Activated CD8-positive, alpha-beta memory T cell treated with anti-CD3 and anti-CD28 coated beads for 24 hours (primary cell): ENCODE measurements around the gene KRT33B.

ENCODE experiments used
- DNase-seq: peaks from one replicate; pipeline ENCODE4 v3.0.0-alpha.2; 2020

Gene KRT33B

DNA sequence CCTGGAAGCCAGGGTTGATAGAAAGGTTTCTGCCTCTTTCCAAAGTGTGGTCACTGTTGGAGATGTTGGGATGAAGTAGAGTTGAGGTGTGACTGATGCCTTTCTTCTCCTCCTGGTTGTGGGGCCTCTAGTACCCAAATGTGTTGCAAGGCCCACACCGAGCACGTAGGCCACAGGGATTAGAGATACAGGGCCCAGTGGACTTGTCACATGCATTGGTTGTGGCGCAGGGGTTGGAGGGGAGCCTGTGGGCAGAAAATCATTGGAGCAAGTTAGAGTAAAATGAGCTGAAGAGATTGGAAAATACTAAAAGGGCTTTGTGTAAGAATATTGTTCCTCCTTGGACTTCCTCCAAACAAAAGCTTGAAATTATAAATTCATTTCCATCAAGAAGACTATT lies 23.6 kb downstream of the KRT33B start:
- no peak for DNase-seq

DNA sequence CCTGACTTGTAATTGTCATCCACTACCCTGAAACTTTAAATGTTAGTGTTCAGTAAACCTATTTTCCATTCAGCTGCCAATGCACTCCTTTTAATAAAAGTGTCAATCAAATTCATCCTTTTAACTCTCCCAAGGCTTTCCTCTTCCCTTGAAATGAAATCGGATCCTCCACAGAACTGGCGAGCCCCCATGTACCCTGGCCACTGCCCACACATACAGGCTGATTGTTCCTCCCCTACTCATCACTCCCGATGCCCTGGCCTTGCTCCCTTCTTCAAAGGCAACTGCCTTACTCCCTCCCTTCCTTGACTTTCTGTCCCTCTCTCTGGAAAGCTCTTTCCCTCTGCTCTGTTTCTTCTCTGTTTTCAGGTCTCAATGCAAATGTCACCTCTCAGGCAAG lies 26.6 kb downstream of the KRT33B start:
- no peak for DNase-seq

DNA sequence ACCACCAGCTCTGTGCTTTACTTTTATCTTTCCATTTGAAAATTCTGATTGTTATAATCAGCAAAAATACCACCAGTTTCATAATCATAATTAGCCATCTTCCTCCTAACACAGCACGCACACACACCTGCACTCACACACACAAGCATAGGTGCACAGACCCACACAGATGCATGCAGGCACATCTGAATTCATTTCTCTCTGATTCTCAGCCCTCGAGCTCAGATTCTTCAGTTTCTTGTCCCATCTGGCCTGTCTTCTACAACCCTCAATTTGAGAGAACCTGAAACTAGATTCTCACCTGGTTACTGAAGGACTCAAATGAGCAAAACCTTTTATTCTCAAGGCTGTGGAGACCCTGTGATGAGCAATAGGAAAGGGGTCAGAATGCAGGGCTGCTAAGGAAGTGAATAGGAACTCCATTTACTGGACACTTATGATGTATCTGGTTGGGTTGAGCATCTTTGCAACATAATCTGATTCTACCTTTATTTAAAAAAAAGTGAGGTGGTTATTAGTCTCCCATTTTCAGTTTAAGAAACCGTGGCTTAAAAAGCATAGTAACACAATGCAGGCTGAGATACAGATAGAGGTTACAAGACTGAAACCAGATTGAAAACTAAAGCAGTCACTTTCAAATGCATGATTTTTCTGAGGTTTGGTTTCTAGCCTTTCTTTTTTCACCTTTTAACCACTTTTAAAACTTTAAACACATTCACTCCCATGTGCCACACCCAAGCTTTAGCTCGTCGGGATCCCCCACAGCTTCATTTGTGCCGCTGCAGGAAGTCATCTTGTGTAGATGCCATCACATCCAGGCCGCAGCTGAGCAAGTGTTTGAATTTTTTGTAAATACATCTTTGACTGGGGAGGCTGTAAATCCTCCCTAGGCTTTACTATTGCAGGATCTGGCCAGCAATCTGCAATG lies 28.4 kb downstream of the KRT33B start:
- peak; percentile 65 for DNase-seq

DNA sequence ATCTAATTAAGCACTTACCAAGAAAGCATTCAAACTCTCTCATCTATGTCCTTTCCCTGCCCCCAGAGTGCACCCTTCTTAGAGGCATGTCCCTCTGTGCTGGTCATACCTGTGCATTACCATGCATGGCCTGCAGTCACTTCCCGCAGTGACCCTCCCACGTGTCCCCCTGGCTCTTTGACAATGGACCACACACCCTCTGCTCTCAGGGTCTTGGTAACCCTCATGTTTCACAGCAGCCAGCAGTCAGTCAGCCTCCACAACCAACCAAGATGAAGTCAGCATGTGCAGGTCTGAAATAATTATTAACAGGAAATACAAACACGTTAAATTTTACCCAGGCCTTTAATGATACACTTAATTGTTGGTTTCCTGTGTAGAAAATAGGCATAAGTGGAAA lies 29.1 kb downstream of the KRT33B start:
- DNase-seq: no peak

DNA sequence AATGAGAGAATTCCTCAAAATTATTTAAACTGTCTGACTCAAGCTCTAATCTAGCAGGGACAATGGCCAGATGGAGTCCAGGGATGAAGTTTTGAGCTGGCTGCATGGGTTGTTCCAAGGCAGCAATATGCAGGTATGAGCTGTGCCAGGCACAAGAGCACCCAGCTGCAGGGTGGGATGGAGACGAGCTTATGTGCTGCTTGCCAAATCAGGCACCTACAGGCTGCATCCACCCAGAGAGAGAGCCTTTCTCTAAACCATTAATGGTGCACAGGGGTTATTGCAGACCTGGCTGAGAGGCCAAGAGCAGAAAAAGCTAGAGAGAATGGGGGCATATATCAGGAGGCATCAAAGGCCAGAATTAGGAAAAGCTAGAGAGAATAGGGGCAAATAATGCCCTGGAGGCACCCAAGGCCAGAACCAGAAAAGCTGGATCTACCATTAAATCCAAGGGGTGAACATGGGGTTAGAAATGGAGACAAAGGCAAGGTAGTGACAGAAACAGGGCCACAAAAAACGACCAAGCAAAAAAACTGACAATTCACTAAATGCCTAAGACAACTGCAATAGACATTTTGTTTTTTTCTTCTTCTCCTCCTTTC lies 29.9 kb downstream of the KRT33B start:
- no peak for DNase-seq

DNA sequence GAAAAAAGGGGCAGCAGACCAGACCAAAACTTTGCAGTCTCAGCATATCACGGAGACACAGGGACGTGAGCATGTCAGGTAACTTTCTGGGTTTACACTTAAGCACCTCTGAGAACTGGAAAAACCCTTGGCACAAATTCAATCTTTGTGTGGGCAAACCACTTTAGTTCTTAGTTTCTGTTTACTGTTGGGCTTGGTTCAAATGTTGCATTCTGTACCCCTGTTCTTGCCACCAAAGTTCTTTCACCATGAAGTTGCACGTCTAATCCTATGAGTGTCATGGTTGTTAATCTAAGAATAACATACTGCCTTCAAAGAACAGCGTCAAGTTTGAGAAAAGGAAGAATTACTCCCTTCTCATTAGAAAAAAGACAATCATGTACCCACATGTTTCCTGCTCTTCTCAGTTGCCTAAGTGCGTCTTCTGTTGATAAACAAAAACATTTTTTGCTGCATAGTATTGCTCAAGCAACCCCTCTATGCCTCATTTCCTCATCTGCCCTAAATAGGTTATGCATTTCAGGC lies 30.6 kb downstream of the KRT33B start:
- no peak for DNase-seq

DNA sequence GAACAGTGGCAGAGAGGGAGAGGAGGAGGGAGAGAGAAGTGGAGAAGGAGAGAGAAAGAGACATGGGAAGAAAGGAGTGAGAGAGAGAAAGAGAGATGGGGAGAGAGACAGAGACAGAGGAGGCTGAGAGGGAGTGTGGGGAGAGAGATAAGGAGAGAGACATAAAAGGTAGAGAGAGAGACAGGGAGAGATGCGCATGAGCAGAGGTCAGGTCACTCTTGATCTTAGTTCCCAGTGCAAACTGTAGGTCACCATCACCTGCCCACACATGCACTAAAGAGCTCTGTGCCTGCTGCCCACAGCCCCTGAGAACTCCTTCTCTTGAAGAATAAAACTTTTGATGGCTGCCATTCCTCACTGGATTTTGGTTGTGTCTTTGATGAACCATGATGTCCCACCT lies 33.9 kb downstream of the KRT33B start:
- DNase-seq: no peak

DNA sequence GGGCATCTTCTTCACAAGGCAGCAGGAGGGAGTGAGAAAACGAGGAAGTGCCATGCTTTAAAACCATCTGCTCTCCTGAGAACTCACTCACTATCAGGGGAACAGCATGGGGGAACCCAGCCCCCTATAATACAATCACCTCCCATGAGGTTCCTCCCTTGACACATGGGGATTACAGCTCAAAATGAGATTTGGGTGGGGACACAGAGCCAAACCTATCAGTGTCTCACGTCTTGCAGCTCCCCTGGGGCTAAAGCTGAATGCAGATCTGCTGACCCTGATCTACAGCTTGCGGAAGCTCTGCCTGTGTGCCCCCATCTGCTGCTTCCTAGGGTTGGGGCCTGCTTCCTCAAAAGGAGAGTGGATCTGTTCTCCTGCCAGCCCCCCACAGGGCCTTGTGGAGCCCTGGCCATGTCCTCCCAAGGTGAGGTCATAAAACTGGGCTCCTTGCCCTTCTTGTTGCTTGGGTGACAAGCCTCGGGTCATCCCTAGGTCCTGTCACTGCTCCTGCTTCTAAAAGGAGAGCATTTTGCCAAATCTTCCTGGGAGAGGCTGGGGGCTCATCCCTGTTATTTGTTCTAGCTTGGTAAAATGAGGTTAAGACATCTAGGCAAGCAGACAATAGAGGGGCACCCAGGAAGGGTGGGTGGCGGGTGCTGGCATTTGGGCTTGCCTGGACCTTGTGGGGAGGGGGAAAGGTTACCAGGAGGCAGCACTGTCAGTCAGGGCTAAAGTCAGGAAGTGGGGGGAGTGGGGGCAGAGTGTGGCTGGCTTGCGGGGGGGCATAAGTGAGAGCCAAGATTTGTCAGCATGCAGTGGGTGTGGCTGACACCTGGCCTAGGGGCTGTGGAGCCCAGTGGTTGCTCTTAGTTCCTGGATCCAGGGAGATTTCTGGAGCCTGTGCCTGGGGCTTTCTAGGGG lies 35.0 kb downstream of the KRT33B start:
- no peak for DNase-seq

DNA sequence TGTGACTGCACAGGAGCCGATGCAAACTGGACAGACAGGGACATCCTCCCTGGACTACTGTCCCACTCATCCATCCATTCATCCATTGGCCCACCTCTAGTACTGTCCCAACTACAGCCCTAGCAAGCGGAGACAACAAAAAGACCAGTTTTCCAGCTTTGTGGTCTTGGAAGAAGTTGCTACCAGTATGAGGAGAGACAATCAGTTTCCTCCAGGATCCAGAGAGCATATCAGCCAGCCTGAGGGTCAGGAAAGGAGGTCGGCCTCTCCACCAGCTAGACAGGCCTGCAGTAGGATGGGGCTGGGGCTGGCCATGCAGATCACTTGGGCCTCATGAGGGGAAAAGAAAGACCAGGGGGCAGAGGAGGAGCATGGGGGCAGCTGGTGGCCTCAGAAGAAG lies 35.8 kb downstream of the KRT33B start:
- no peak for DNase-seq

DNA sequence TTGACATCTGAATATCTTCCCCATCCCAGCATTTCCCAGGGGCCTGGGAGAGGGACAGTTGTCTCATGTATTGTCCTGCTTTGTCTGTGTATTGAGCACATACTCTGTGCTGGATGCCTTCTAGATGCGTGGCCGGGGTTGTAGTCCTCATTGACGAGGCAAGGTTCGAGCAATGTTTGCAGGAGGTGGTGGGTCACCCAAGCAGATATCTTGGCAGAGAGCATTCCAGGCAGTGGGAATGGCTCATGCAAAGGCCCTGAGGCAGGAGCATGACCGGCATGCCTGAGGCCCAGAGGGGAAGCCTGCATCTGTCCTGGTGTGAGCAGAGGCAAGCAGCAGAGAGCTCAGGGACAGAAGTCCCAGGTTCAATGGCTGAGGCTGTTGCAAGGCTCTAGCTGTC lies 36.5 kb downstream of the KRT33B start:
- DNase-seq: no peak

DNA sequence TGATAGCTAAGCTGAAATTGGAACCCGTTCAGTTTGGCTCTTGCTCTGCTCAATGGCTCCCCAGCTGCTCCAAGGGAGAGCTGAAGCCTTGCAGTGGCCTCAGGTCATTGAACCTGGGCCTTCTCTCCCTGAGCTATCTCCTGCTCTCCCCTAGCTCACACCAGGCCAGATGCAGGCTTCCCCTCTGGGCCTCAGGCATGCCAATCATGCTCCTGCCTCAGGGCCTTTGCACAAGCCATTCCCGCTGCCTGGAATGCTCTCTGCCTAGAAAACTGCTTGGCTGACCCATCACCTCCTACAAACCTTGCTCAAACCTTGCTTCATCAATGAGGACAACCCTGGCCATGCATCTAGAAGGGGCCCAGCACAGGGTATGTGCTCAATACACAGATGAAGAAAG lies 37.4 kb downstream of the KRT33B start:
- no peak for DNase-seq

DNA sequence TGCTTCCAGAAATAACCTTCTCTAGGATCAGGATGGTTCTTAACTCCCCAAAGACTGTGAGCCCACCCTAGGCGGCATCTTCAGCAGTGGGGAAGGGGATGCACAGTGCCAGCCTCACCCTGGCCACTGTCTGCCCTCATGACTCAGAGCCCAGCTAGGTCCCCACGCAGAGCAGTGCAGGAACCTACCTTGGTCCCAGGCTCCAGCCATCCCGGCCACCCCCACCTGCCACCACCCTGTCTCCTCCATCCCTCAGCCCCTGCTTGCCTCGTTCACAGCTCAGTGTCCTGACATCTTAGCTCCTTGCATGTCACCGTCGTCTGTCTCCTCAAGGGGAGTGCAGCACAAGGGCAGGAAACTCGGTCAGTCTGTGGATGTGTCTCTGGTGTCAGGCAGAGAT lies 38.0 kb downstream of the KRT33B start:
- DNase-seq: no peak

DNA sequence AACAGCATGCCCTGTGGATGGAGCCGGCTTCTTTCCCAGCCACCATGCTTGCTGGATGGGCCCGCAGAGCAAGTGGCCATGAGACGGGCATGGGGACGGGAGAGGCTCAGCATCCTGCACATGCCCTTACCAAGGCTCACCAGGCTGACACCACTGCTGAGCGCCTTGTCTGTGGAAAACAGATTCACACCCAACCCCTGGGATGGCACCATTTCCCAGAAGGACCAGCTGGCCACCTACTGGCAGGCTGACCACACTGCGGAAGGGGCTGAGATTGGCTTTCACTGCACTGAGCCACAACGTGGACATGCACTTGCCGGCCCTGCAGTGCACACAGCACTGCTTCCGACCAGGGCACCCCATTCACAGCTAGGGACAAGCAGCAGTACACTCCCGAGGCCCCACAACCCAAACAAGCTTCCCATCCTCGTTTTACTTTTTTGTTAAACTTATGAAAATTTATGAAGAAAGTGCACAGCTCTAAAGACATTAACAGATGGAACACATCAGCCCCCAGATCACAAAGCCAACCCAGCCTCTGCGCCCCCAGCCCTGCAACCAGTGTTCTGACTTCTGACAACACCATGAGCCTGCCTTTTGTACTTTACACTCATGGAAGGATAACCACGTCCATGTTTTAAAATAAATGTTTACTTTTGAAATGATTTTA lies 40.2 kb downstream of the KRT33B start:
- DNase-seq: peak; percentile 64

DNA sequence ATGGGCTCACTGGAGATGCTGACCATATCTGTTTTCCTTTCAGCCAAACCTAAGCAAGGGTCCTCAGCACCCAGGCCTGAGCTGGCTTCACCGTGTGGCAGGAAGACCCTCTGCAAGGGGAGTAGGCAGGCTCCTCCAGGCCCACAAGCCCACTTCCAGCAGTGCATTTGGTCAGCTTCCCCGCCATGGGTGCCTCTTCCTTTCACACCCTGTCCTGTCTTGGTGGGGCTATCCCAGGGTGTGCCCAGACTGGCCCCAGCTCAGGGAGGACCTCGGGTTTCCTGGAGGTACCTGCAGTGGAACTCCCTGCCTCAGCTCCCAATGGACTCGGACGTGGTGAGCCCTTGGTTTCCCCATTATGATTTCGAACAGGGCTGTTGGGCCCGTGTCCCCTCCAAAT lies 41.4 kb downstream of the KRT33B start:
- no peak for DNase-seq

DNA sequence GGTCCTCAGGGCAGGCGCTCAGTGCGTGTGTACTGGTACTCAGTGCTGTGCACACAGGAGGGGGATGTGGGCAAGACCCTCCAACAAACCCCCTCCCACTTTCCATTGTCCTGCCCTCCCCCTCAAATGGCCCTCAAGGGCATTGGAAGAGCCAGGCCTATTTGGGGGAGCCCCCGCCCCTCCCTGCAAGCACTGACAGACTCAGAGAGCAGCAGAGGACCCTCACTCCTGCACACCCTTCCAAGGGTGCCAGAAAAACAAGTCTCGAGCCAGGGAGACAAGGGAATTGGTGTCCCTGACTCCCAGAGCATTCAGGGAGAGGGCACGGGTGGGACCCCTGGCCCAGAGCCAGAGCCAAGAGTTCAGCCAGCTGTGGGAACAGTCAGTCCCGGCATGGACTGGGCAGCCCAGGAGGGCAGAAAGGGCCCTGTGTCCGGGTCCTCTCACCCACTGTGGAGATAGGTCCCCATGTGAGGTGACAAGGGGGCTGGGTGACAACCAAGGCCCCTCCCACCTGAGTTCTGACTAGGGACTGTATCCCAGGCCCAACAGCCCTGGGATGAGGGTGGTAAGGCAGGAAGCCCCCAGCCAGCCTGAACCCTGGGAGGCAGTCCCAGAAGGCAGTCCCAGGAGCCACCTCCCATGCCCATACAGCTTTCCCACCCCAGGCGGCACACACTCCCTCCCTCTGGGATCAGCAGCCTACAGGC lies 42.0 kb downstream of the KRT33B start:
- DNase-seq: peak; percentile 56

DNA sequence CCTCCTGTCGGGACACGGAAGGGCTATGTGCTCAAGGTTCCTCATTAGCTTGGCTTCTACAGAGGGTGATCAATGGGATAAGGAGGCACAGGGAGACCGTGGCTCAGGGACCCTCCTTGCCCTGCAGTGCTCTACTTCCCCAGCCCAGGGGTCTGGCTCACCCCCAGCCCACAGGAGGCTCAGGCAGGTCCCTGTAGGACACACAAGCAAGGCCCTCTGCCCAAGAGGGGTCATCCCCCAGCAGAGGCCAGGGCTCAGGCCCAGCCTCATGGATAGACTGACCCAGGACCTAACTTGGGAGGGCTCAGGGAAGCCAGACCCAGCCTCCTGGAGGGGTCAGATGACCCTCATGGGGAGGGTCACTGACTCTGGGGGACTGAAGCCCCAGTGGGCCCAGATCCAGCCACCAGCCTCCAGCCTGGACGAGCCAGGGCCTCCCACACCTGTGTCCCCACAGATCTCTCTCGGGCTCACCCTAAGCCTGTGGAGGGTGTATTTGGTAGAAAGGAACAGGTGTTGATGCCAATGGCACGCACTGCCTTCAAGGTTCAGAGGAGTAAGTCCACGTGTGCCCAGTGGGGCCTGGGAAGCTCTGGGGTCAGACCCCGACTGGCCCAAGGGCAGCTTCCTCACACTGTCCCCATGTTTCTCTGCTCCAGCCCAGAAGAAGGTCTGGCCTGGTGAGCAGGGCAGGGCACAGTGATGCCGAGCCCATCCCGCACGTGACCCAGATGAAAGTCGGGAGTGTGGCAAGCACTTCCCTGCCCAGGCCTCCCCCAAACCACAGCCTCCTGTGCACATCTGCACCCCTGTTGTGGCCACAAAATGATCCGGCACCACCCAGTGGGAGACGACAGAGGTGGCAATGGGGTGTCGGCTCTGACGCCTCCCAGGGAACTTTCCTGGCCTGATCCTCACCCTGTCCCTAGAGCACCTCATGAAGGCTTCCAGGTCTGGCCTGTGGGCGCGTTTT lies 43.2 kb downstream of the KRT33B start:
- DNase-seq: peak; percentile 58

DNA sequence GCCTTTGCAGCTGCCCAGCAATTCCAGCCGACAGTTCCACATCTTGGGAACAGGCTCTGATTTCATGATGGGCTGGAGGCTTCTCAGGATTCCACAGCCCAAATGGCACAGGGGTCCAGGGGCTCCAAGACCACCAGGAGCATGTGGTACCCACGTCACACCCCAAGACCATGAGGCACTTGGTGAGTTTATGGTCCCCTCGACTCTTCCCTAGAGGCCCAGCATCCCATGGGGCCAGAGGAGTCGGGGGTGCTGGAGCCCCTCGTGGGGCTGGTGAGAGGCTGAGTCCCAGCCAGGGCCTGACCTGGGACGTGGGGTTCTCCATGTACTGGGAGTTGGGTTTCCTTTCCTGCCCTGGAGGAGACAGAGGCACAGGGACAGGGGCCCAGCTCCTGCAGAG lies 44.0 kb downstream of the KRT33B start:
- no peak for DNase-seq

DNA sequence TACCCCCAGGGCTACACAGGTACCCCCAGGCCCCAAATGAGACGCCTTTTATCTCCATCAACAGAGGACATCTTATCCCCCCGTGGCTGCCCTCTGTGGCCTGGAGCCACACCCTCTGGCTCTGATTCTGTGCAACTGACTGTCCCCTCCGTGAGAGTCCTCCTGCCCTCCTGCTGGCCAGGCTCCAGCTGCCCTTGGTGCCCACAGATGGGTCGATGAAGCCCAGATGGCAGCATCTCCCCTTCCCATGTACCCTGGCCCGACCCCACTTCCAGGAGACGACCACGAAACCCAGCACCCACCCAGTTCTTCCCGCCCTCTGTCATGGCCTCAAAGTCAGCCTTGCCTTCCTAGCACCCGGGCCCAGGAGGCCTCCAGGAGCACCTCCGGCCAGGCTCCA lies 44.5 kb downstream of the KRT33B start:
- peak; percentile 52 for DNase-seq

DNA sequence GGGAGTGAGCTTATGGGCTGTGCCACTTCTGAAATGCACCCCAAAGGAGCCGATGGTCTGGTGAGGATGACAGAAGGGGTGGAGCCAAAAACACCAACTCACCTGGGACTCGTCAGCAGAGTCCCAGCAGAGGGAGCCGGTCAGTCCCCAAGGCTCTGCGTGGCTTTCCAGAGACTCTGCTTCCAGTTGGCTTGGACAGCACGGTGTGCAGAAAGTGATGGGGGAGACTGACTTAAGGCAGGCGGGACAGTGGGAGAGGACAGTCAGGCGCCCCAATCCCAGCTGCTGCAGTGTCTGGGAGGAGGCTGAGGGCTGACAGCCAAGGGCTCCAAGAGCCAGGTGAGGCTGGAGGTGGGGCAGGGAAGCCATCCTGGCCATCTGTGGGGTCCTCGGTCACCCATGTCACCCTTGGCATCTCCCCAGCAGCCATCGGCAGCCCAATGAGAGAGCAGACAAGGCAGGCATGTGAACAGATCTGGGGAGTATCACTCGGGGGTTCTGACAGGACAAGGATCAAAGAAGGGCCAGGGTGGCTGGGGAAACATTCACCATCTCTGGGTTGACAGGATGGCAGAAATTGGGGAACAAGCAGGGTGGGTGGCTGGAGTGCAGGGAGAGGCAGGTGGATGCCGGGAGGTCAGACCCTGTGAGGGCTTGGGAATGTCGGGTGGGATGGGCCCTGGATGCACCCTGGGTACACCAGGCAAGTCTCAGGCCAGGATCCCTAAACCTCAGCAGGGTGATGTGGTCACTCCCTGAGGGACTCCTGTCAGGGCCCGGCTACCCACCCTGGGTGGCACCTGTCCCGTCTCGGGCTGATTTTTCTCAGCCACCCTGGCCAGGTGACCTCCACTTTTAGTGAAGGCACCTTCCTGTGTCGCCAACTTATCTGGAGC lies 45.2 kb downstream of the KRT33B start:
- peak; percentile 59 for DNase-seq
